ENCODE results near the gene PPARA.

The PPARA gene

DNA sequence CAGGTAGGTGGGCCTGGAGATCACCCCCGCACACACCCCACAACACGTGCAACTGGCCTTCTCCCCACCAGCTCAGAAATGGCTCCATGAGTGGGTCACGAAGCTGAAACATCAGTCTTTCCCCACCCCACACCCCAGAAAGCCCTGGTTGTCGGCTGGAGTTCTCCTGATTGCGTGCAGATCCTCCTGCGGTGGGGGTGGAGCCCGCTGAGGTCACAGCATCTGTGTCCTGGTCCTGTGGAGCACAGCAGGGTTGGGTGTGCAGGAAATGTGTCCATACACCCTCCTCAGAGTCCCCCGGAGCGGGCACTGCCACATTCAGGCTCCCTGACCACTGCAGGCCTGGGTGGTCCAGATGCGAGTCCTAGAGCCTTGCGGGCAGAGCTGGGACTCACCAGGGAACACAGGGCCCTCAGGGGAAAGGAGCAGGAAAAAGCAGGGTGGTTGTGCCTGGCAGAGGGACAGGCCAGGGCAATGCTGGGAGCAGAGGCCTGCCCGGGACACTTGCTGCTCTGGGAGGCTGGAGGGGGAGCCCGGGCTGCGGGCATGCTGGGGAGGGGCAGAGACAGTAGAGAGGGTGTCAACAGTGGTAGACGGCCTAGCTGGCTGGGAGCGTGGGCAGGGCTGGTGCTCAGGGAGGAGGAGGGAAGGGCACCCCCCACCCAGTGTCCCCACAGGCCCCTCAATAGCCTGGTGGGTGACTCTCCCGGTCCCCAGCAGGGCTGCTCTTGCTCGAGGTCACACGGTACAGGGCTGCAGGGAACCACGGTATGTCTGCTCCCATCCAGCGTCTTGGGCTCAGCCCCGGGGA is 42.4 kb upstream of the PPARA start:
- Histone ChIP-seq H3K4me1 (ENCODE audit: control insufficient read depth, insufficient read depth, low read length) (peaks cover 97% of the 10 kb centered on the region), H3K4me2 (ENCODE audit: low read length) (peak overlapping the region; percentile 53), H3K4me3 (ENCODE audit: low read length) (no peak overlapping the region), H3K27me3 (ENCODE audit: control insufficient read depth, insufficient read depth, low read length) (no peaks in the 10 kb centered on the region), H3K36me3 (ENCODE audit: insufficient read depth, low read length) (peaks cover 90% of the 10 kb centered on the region), H3K9ac (ENCODE audit: low read depth, low read length) (peak overlapping the region; percentile 66), H3K9me3 (replicated peaks; ENCODE audit: low read length) (no peaks in the 10 kb centered on the region)

DNA sequence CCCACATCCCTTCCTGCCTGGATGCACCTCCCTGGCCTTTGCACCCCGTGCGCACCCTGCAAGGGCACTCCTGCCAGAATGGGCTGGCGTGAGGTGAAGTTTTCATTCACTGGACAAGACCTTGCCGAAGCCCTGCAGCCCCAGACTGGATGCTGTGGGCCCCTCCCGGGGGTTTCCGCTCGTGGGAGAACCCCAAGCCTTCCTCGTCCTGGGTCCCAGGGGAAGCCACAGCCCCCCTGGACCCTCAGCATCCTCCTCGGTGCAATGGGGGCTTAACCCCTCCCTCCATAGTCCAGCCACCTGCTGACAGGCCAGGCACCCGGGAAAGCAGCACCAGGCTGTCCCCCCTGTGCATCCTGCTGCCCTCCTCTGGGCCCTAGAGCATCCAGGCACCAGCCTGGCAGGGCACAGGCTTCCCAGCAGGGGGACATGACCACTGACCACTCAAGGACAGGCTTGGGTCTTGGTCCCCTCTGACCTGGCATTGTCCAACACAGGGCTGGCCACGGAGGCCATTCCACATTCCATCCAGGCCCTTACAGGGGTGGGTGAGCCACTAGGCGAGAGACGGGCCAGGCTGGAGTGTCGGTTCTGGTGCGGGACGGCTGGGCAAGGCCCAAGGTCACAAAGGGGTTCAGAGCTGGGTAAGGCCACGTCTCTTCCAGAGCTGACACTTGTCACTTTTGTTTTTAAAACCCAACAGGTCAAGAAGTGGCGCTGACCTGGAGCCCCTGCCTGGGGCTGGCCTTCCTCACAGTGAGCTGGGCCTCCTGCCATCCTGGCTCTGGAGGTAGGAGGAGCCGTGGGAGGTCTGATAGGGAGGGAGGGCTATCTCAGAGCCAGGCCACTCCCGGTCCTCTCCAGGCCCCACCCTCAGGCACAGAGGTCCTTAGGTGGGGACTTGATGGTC is 41.5 kb upstream of the PPARA start:
- Histone ChIP-seq H3K4me2 (ENCODE audit: low read length) (no peak overlapping the region), H3K9ac (ENCODE audit: low read depth, low read length) (peak overlapping the region; percentile 15), H3K27me3 (ENCODE audit: control insufficient read depth, insufficient read depth, low read length) (no peaks in the 10 kb centered on the region), H3K4me1 (ENCODE audit: control insufficient read depth, insufficient read depth, low read length) (peaks cover 97% of the 10 kb centered on the region), H3K36me3 (ENCODE audit: insufficient read depth, low read length) (peaks cover 90% of the 10 kb centered on the region), H3K4me3 (ENCODE audit: low read length) (no peak overlapping the region), H3K9me3 (replicated peaks; ENCODE audit: low read length) (no peaks in the 10 kb centered on the region)

DNA sequence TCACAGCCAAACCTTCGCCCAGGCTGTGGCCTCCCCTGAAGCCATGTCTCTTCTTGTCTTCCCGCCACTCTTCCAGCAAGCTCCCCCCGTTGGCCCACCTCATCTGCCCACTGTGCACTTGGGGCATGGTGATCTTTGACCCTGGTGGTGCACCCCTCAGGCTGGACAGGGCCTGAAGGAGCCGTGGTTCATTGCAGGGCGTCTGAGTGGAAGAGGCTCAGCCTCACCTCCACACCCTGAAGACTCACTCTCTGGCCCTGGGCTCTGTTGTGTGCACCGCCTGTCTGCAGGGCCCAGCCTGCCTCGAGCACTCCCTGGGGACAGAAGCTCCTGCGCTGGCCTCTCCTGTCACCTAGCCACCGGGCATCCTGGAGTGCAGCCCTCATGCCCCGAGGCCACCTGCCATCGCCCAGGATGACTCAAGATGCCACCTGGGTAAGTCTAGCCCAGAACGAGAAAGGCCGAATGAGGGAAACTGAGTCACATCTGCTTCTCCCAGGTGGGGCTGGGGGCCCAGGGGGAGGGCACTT is 40.8 kb upstream of the PPARA start:
- Histone ChIP-seq H3K9me3 (replicated peaks; ENCODE audit: low read length) (no peaks in the 10 kb centered on the region), H3K9ac (ENCODE audit: low read depth, low read length) (no peak overlapping the region), H3K4me1 (ENCODE audit: control insufficient read depth, insufficient read depth, low read length) (peaks cover 97% of the 10 kb centered on the region), H3K4me3 (ENCODE audit: low read length) (no peak overlapping the region), H3K36me3 (ENCODE audit: insufficient read depth, low read length) (peaks cover 92% of the 10 kb centered on the region), H3K4me2 (ENCODE audit: low read length) (no peak overlapping the region), H3K27me3 (ENCODE audit: control insufficient read depth, insufficient read depth, low read length) (no peaks in the 10 kb centered on the region)

DNA sequence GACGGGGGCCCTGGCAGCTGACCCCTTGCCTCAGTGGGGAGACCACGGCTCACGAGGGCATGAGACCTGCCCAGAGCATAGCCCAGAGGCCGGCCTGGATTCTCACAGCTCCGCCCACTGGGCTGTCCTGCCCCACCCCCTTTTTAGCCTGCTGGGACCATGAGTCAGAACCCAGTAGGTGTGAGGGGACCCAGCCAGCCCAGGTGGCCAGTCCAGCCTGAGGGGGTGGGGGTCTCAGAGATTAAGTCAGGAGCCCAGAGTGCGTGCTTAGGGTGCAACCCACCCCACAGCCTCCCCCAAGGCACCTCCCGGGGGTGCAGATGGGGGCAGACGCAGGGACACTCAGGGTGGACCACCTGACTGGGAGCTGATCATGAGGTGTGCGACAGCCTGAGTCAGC is 40.1 kb upstream of the PPARA start:
- Histone ChIP-seq H3K4me3 (ENCODE audit: low read length) (no peak overlapping the region), H3K4me2 (ENCODE audit: low read length) (peak overlapping the region; percentile 3), H3K9ac (ENCODE audit: low read depth, low read length) (peak overlapping the region; percentile 24), H3K36me3 (ENCODE audit: insufficient read depth, low read length) (peaks cover 89% of the 10 kb centered on the region), H3K9me3 (replicated peaks; ENCODE audit: low read length) (no peaks in the 10 kb centered on the region), H3K4me1 (ENCODE audit: control insufficient read depth, insufficient read depth, low read length) (peaks cover 97% of the 10 kb centered on the region), H3K27me3 (ENCODE audit: control insufficient read depth, insufficient read depth, low read length) (no peaks in the 10 kb centered on the region)

DNA sequence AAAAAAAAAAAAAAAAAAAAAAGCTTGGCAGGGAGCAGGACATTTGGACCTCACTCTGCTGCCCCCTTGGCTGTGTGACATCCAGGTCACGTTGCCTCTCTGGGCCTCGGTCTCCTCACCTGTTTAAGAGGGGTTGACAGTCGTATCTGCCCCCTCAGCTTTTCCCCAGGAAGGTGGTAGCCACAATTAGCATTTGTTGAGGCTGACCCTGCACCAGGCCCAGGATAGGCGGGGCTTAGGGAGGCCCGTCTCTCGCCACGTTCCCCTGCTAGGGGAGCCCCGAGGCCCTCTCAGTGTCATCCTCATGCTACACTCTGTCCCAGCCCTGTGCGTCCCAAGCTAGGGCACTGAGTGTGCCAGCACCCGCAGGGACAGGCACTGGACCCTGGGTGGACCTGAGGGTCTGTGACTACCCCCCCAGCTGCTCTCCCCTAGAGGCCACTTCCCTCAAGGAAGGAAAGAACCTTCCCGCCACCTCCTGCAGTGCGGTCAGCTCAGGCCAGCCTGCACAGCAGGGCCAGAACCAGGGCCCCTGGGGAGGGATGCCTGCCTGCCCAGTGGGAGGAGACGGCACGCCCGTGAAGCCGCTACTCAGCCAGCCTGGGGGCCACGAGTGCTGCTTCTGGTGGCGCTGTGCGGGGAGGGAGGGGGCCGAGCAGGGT is 38.5 kb upstream of the PPARA start:
- Histone ChIP-seq H3K36me3 (ENCODE audit: insufficient read depth, low read length) (peaks cover 79% of the 10 kb centered on the region), H3K4me2 (ENCODE audit: low read length) (no peak overlapping the region), H3K27me3 (ENCODE audit: control insufficient read depth, insufficient read depth, low read length) (no peaks in the 10 kb centered on the region), H3K9me3 (replicated peaks; ENCODE audit: low read length) (no peaks in the 10 kb centered on the region), H3K4me3 (ENCODE audit: low read length) (no peak overlapping the region), H3K4me1 (ENCODE audit: control insufficient read depth, insufficient read depth, low read length) (peaks cover 96% of the 10 kb centered on the region), H3K9ac (ENCODE audit: low read depth, low read length) (peak overlapping the region; percentile 41)

DNA sequence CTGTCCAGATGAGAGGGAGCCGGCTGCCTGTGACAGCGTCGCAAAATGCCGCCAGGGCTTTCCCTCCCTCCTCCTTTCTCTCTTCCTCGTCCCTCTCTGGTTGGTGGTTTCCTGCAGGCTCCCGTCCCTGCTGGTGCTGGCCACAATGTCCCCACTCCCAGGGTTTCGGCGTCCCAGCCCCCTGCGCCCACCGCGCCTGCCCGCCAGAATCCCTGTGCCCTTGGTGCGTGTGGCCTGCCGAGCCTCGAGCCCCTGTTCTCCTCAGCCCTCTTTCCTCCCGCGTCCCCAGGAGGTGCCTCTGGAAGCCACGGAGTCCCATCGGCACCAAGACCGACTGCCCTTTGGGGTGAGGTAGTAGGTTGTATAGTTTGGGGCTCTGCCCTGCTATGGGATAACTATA is 37.9 kb upstream of the PPARA start:
- H3K4me3 ChIP-seq (ENCODE audit: low read length): no peak overlapping the region
- peaks cover 79% of the 10 kb centered on the region for H3K36me3 ChIP-seq (ENCODE audit: insufficient read depth, low read length)

DNA sequence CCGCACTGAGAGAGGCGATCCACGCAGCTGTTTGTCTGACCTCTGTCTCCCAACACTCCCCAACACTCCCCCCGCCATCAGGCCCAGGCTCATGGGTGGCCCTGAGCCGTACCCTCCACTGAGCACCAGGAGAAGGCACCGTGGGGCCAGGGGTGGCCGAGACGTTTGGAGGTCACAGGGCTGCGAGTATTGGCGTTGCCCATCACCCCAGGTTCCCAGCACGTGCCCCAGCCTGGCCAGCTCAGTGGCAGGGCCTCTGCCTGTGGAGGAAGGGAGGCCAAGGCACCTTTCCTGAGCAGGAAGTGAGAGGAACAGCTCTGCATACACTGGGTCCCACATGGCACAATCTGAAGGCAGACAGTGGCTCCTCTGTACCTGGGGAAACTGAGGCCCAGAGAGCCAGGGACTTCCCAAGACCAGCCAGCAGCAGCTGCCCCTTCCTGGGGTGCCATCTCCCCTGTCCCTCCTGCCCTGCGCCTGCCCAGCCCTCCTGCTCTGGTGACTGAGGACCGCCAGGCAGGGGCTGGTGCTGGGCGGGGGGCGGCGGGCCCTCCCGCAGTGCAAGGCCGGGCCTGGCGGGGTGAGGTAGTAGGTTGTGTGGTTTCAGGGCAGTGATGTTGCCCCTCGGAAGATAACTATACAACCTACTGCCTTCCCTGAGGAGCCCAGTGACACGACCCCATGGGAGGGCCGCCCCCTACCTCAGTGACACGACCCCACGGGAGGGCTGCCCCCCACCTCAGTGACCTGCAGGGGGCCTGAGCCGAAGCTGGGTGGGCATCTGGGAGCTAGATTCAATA is 37.0 kb upstream of the PPARA start:
- Histone ChIP-seq H3K4me2 (ENCODE audit: low read length) (no peak overlapping the region), H3K9ac (ENCODE audit: low read depth, low read length) (peak overlapping the region; percentile 21), H3K9me3 (replicated peaks; ENCODE audit: low read length) (no peaks in the 10 kb centered on the region), H3K27me3 (ENCODE audit: control insufficient read depth, insufficient read depth, low read length) (no peaks in the 10 kb centered on the region), H3K4me1 (ENCODE audit: control insufficient read depth, insufficient read depth, low read length) (peaks cover 82% of the 10 kb centered on the region), H3K36me3 (ENCODE audit: insufficient read depth, low read length) (peaks cover 71% of the 10 kb centered on the region), H3K4me3 (ENCODE audit: low read length) (no peak overlapping the region)

More for the DNA sequence above, 37.9 kb upstream of the PPARA start:
- Histone ChIP-seq H3K27me3 (ENCODE audit: control insufficient read depth, insufficient read depth, low read length) (no peaks in the 10 kb centered on the region), H3K4me2 (ENCODE audit: low read length) (no peak overlapping the region), H3K4me1 (ENCODE audit: control insufficient read depth, insufficient read depth, low read length) (peaks cover 92% of the 10 kb centered on the region), H3K9me3 (replicated peaks; ENCODE audit: low read length) (no peaks in the 10 kb centered on the region), H3K9ac (ENCODE audit: low read depth, low read length) (no peak overlapping the region)

DNA sequence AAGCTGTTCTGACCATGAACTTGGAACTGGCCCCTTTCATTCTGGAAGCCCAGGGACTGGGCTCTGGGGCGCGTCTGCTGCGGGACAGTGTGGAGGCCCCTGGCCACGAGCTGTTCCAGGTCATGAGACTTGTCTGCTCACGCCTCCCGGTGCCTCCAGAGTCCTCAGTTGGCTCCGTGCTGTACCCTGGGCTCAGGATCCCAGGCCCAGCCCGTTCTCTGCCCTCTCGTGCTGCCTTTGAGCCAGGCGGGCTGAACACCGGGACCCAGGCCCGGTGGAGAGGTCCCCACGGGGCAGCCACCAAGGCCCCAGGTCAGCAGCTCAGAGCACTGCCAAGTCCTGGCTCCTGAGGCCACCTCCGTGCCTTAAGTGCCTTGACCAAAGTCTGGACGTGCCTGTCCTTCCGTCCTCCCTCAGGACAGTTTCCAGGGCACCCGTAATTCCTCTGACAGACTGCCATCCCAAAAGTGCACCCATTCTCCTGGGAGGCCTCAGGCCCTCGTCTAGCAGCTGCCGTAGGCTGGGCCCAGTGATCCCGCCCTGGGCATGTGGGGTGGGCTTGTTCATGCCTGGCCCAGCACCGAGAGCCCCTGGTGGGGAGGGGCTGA is 36.3 kb upstream of the PPARA start:
- no peak overlapping the region for H3K4me3 ChIP-seq (ENCODE audit: low read length)
- peaks cover 75% of the 10 kb centered on the region for H3K4me1 ChIP-seq (ENCODE audit: control insufficient read depth, insufficient read depth, low read length)
- peaks cover 64% of the 10 kb centered on the region for H3K36me3 ChIP-seq (ENCODE audit: insufficient read depth, low read length)
- no peaks in the 10 kb centered on the region for H3K9me3 ChIP-seq (replicated peaks; ENCODE audit: low read length)
- peak overlapping the region; percentile 16 for H3K9ac ChIP-seq (ENCODE audit: low read depth, low read length)
- no peak overlapping the region for H3K4me2 ChIP-seq (ENCODE audit: low read length)
- no peaks in the 10 kb centered on the region for H3K27me3 ChIP-seq (ENCODE audit: control insufficient read depth, insufficient read depth, low read length)

DNA sequence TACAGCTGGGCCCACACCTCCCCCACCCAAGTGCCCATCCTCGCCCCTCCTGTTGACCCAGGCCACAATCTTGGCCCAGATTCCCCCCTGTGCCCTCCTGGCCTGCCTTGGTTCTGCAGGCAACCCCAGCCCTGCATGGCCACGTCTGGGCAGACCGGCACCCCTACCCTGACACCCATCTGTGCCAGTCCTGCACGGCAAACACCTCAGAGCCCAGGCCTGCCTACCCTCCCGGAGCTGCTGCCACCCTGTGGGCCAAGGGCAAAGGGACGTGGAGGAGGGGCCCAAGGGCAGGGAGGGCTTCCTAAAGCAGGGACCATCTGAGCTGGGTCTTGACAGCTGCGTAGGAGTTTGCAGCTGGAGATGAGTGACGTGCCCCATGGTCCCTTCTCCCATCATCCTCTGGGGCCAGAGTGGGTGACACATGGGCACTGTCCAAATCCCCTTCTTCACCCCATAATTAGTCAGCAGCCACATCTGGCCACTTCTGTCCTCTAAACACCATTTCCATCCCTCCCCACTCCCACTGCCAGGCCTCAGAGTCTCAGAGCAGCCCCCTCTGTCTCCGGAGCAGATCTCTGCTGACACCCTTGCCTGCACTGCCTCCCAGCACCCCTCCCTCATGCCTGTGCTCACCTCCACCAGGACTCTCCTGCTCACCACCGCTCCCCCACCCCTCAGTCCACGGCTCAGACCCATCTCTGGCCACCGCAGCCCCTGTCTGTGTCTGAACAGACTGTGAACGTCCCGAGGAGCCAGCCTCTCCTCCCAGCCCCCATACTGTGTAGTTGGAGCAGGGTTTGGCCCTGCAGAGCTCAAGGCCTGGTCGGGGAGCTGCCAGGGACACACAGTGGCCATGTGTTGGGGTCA is 35.6 kb upstream of the PPARA start:
- H3K9me3 ChIP-seq (replicated peaks; ENCODE audit: low read length): no peaks in the 10 kb centered on the region
- H3K4me2 ChIP-seq (ENCODE audit: low read length): no peak overlapping the region
- peak overlapping the region; percentile 35 for H3K9ac ChIP-seq (ENCODE audit: low read depth, low read length)
- H3K27me3 ChIP-seq (ENCODE audit: control insufficient read depth, insufficient read depth, low read length): no peaks in the 10 kb centered on the region
- H3K36me3 ChIP-seq (ENCODE audit: insufficient read depth, low read length): peaks cover 57% of the 10 kb centered on the region
- H3K4me3 ChIP-seq (ENCODE audit: low read length): no peak overlapping the region
- H3K4me1 ChIP-seq (ENCODE audit: control insufficient read depth, insufficient read depth, low read length): peaks cover 73% of the 10 kb centered on the region

DNA sequence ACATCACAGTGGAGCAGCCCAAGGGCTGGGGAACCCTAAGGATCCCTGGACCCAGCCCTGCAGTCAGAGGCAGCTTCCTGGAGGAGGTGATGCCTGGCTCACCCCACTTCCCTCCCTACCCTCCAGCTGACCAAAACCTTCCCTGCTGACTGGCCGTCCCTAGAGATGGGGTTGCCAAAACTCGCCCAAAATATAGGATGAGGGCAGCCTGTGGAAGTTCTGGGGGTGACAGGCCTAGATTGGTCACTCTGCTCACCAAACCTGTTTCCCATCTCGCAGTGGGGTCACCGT is 35.0 kb upstream of the PPARA start:
- peaks cover 73% of the 10 kb centered on the region for H3K4me1 ChIP-seq (ENCODE audit: control insufficient read depth, insufficient read depth, low read length)
- peak overlapping the region; percentile 35 for H3K9ac ChIP-seq (ENCODE audit: low read depth, low read length)
- peaks cover 52% of the 10 kb centered on the region for H3K36me3 ChIP-seq (ENCODE audit: insufficient read depth, low read length)
- no peak overlapping the region for H3K4me3 ChIP-seq (ENCODE audit: low read length)
- no peaks in the 10 kb centered on the region for H3K27me3 ChIP-seq (ENCODE audit: control insufficient read depth, insufficient read depth, low read length)
- no peaks in the 10 kb centered on the region for H3K9me3 ChIP-seq (replicated peaks; ENCODE audit: low read length)
- no peak overlapping the region for H3K4me2 ChIP-seq (ENCODE audit: low read length)

Measured in skeletal muscle satellite cell (primary cell).